HG03139 (cell line): ENCODE measurements around the gene POTEC.
"Not testable (repeated sequence)": the region's sequence is repeated elsewhere in the genome, so short reads cannot be mapped to it uniquely, and the experiment has no call there.

Experiments used
- ATAC-seq: cut with Tn5 transposase; IDR thresholded peaks from one replicate; pipeline ENCODE4 v1.9.1; 2021; ENCODE audit not compliant: unreplicated experiment

The POTEC gene

DNA sequence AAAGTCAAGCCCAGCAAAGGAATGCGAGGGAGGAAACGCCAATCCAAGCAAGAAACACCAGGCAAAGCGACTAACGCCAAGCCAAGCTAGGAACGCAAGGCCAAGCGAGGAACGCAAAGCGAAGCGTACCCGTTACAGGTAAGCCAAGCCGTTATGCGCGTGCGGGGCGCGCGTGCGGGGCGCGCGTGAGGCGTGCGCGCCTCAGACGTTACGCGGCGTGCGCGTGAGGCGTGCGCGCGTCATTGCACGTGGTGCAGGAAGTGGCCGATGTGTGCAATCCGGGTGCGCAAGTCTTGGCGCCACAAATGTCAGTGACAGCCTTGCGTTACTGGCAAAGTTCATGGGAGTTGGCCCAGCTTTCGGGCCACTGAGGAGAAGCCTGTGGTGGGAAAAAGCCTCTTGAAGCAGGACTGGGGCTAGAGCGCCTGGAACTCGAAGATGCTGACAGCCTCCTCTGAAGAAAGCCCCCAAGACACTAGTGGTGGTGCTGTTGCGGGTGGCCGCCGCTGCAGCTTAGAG is at the start of gene POTEC:
Gene POTEC (minus strand): TSS at position 155 of the 519 bp plus-strand sequence. CDS start 454 bp downstream, outside the sequence.
- ATAC-seq: not testable (repeated sequence)

DNA sequence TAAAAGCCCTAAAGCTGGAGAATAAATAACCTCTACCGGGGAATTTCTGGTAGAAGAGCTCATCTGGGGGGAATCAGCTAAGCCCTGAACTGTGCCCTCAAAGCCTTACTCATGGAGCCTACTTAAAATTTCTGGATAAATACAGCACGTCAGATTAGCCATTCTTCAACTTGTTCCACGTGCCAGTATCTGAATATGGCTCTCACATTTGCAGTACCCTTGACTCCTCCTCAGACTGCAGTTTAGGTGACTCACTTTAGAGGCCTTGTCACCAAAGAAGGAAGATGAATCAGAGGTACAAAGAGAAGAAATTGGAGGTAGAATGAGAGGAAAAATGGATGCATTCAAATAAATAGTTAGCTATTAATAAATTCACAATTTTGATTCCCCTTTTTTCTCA is 34.6 kb upstream of the POTEC start:
- no peak for ATAC-seq

DNA sequence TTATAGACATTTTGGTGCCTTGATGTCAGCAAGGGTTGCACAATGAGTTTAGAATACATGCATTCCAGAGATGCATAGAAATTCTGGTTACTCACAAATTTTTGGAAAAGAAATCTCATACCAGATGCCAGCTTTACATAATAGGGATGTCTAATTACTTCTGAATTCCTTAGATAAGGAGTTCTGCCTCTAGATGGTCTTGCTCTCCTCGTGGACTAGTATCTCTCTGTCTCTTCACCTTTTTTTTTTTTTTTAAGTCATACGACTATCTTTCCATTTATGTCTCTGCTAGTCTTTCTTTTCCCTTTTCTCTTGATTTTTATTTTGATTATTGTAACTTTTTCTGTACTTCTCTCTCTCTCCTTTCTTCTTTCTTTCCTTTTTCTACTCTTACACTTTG is 16.1 kb upstream of the POTEC start:
- not testable (repeated sequence) for ATAC-seq

DNA sequence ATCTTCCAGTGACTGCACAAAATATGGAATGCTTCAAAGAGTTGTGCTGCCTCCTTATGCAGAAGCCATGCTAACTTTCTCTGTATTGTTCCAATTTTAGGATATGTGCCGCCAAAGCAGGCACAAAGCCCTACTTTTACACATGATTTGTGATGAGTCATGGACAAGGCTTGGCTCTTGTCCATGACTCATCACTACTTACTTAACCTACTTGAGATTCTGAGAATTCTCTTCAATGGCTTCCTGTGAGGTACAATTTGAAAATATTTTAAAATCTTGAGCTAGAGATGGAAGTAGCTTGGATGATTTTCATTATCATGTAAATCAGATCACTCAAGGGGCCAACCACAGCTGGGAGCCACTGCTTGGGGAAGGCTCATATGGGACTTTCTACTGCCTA is 11.7 kb downstream of the POTEC start:
- not testable (repeated sequence) for ATAC-seq

DNA sequence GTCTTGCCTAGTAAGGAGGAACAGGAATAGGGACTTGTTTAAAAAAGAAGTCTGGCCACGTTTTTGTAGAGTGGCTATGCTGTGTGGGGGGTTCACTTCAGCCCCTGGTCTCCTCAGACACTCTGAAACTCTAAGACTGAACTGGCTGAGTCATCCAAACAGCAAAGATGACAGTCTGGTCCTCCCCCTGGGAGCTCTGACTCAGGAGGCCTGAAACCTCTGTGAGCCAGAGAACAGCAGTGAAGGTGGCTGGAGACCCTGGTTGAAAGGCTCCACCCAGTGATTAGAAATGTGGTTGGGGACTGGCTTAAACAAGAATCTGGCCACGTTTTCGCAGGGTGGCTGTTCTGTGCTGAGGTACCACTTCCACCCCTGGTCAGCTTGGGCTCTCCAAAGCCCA is 32.7 kb downstream of the POTEC start:
- not testable (repeated sequence) for ATAC-seq

DNA sequence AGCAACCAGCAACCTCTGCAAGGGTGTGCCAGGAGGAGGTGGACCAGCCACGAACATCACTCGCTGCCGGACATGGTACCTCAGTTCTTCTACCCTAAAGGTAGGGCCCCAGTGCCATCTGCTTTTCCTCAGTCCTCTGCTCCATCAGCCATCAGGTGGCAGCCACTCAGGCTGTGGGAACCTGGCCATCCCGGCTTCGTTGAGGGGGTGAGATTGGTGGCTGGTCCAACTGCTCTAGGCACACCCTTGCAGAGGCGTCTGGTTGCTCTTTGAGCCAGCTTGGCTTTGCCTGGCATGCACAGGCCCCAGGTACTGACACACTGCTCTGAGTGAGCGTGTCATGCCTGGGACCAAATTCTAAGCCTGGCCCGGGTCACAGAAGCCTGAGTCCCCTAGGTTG is 39.7 kb downstream of the POTEC start:
- not testable (repeated sequence) for ATAC-seq

DNA sequence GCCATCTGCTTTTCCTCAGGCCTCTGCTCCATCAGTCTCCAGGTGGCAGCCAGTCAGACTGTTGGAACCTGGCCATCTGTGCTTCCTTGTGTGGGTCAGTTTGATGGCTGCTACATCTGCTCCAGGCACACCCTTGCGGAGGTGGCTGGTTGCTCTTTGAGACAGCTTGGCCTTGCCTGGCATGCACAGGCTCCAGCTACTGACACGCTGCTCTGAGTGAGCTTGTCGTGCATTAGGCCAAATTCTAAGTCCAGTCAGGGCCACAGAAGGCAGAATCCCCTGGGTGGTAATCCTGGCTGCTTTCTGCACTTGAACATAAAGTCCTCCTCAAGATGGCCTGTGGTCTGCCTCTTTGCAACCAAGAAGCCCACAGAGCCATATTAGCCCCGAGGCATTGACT is 41.5 kb downstream of the POTEC start:
- not testable (repeated sequence) for ATAC-seq

DNA sequence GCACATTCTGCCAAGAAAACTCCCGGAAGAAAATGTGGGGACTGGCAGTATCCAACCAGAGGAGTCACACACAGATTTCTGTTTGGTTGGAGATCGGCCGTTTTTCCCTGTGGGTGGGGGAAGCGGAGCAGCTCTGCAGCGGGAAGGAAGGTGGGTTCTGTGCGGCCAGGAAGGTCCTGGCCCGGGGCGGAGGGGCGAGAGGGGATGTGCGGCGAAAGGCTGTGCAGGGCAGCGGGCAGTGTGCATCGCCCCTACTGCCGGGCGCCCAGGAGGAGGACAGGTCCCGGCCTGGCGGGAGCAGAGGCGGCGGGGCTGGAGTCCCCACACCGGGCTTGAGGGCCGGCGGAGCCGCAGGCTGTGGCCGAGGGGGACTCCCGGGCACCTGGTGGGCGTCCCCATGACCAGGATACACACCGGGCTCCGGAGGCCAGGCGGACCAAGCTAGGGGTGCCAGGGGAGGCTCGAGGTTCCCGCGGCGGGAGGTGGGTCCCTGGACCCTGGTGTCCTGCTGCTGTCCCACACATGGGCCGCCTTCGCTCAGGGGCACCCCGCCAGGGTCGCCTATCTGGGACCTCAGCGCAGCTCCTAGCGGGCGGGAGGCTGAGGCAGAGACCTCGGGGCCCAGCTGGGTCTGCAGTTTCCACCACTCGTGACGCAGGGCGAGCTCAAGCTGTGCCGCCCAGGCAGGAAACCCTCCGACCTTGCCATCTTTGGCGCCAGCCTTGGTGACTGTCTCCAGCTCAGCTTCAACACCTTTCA is 54.0 kb downstream of the POTEC start:
- not testable (repeated sequence) for ATAC-seq

DNA sequence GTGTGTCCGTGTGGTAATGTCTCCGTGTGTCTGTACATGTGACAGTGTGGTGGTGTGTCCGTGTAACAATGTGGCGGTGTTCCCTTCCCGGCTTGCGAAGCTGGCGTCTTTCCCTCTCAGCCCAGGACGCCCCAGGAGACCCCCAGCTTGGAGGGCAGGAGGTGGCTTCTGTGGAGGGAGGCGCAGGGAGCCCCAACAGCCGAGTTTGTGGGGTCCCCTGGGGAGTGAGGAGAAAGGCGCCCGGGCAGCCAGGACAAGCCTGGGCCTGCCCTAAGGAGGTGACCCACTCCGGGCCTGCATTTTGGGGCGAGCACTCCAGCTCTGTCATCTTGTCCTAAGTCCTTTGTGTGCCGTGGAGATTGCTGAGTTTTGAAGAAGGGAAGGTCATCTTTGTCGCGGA is 54.6 kb downstream of the POTEC start:
- ATAC-seq: not testable (repeated sequence)

DNA sequence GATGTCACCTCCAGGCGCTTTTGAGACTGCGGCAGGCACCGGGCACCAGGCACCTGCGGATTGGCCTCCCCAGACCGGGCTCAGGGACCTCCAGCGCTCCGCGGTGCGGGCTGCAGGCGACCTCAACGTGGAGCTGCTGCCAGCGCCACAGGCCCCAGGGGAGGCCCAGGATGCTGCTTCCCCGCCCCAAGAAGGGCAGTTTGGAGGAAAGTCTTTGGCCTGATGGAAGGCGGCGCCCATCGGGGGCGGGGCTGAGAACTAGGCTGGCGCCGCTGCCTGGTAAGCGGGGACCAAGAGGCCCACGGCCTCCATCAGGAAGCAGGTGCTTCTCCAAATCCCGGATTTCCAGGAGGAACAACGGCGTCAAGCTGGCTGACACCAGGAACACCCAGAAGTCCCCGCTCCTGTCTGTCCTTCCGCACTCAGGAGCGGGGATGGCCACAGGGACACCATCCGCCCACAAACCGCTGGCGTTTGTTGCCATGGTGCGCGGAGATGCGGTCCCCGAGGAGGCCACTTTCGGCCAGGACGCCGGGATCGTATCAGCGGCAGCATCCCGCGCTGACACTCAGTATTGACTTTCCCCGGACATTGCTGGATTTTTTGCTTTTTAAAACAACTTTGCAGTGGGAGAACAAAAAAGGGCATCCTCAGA is 56.3 kb downstream of the POTEC start:
- not testable (repeated sequence) for ATAC-seq

DNA sequence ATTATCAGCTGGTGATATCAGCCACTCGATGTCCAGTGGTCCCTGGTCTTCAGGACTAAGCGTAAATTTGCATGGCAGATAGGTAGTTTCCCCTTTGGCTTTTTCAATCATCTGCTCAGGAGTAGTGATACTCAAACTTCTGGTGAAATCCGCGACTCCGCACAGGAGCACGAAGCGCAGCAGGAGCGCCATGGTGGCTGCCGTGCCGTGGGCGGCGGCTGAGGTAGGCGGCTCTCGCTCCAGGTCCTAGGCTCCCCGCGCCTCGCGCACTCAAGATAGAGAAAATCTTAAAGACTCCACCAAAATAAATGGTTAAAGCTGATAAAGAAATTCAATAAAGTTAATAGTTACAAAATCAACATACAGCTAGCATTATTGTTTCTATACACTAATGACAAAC is 64.3 kb downstream of the POTEC start:
- ATAC-seq: not testable (repeated sequence)

DNA sequence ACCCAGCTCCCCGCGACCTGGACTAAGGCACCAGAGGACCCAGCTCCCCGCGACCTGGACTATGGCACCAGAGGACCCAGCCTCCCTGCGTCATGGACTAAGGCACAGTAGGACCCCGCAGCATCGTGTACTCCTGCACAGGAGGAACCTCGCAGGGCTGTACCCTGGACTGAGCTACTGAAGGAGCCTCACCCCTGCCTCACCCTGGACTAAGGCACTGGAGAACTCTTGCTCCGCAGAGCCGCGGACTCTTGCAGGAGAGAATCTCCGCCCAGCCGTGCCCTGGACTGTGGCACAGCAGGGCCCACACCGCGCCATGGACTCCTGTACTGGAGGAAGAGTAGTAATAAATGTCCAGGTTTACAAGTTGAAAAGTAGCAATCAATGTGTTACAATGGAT is 67.9 kb downstream of the POTEC start:
- ATAC-seq: not testable (repeated sequence)

DNA sequence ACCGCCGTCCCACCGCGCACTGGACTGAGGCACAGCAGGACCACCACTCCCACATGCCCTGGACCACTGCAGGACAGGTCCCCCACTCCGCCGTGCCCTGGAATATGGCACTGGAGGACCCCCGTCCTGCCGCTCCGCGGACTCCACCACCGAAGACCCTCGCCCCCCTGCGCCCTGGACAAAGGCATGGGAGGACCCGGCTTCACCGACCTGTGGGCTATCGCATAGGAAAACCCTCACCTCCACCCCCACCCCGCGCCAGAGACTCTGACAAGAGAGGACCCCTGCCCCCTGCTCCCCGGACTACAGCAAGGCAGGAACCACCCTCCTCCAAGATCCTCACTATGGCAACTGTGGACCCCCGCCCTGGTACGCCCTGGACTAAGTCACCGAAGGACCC is 68.6 kb downstream of the POTEC start:
- not testable (repeated sequence) for ATAC-seq

DNA sequence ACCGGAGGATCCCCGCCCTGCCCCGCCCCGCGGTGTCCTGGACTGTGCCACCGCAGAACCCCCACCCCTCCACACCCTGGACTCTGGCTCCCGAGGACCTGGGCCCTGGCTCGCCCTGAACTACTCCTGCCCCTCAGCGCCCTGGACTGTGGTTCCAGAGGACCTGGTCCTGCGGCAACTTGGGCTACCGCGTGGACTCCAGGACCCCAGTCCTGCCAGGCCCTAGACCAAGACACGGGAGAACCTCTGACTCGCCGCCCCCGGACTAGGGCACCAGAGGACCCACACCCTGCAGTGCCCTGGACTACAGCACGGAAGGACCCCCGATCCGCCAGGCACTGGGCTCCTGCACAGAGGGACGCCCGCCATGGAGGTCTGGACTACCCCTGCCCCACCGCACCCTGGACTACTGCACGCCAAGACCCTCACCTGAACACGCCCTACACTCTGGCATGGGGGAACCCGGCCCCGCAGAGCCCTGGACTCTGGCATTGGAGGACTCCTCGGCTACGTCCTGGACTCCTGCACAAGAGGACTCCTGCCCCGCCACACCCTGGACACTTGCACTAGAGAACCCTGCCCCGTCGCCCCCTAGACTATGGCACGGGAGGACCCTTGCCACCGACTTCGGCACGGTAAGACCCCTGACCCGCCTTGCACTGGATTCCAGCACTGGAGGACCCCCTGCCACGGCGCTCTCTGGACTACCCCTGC is 69.2 kb downstream of the POTEC start:
- ATAC-seq: not testable (repeated sequence)

DNA sequence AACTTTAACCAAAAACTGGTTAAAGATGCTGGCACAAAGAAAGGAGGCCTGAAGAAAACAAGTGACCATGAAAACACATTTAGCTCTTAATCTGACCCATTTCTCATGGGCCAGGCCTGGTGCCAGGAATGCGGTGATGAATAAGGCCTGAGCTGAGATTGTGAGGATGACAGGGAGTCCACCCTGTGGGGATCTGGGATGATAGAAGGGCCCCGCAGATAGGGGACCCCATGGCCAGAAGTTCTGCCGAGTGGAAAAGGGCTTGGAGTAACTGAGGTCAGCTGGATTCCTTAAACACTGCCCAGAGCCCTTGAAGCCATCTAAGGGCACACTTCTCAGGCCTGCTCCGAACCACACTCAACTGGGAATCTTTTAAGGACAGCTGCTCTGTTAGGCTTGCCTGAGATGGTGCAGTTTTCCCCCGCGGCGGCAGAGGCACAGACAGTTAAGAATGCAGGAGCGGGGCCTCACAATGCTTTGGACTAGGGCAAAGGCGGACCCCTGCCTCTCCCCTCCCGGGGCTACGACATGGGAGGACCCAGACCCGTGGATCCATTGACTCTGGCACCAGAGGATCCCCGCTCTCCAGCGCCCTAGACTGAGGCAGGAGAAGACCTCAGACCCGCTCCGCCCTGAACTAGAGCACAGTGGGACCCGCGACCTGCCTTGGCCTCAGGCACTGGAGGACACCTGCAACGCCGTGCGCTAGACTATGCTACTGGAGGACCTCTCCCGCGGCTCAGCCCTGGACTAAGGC is 70.0 kb downstream of the POTEC start:
- ATAC-seq: not testable (repeated sequence)

DNA sequence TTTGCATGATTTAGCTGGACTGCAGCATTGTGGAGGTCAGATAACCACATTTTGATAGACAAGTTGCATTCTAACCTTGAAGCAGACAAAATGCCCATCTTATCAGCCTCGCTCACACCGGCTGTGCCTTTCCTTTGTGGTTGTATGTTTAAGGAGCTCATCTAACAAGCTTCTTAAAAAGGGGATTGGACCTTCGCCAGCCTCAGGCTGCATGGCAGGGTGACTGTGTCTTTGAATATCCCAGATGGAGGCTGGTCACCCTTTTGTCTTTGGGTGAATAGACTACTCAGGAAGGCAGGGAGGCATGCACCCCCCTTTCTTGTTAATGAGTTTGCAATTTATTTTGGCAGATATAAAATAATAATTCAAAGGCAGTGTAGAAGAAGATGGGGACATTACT is 72.1 kb downstream of the POTEC start:
- ATAC-seq: not testable (repeated sequence)

DNA sequence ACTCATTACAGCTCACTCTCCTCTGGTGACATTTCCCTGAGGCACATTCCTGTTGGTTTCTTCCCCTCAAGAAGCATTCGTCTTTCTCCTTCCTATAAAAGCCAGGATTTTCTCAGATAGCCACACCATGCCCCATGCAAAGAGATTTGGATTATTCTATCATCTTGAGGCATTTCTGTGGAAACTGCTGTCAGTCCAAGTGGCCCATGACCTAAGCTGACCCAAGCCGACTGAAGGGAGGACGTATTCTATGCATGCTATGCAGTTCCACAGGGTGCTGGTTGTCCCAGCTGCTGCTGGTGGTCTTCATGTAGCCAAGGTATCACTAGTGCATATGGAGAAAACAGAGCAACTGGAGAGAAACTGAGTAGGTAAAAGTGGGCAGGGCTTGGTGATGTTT is 73.0 kb downstream of the POTEC start:
- ATAC-seq: not testable (repeated sequence)

DNA sequence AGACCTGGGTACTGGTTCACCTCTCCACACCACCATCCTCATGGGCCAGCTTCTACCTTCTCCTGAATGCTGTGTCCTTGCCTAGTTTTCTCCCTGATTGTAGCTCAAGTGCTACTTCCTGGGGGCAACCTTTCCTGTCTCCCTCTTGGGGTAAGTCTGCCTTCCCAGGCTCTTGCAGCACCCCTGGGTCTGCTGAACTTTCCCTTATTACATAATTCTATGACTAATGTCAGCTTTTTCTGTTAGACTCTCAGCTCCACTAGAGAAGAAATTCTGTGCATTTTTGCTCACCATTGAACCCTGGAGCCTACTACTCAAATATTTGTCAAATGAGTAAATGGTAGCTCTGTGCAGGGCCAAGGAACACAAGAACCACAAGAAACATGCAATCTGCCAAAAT is 73.4 kb downstream of the POTEC start:
- not testable (repeated sequence) for ATAC-seq

DNA sequence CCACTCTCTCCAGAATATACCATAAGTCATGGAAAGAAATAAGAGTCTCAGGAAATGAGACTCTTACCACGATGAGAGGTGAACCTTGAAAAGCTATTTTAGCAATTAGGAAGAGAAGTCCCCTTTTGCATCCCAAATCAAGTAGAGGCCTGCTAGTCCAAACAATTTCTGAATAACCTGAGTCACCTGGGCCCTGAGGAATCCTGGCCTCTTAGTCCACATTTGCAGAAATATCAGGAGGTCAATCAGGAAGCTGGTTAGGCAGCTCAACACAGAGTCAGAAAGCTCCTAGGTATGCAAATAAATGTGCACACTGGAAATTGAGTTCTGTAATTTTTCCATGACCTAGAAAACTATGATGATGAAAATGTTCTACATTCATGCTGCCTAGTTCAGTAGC is 77.4 kb downstream of the POTEC start:
- not testable (repeated sequence) for ATAC-seq
